ENCODE data around the gene GUCA2A. TPM values are rescaled to one million over a fixed set of nuclear protein-coding genes. Genes with fewer than 3 reads are reported as not detected.

GUCA2A gene
- total and polyA plus RNA-seq, 9 of the 15 experiments (the other 6 are each of a cell fraction or from before 2014, with no cell fraction given), result not detected

GRCh38 chr1:42136466-42136865 is 28.1 kb downstream of the GUCA2A start:
- no peak overlapping the region for H3K27ac ChIP-seq (ENCODE audit: extremely low read depth, low read depth, low read length)
- H3K4me3 ChIP-seq, result no peak overlapping the region
- H3K9ac ChIP-seq (ENCODE audit: insufficient read depth in 1 of 2, low read depth in 2 of 2, low read length in 2 of 2), result no peak overlapping the region
- DNase-seq (ENCODE audit: extremely low read depth in 1 of 4, low spot score in 3 of 4), result no peak
- intact Hi-C loops (cut with micrococcal nuclease), result loop anchor here (10.0 kb wide), 1 partner anchor 322 kb away; no protein-coding TSS in a partner anchor
- no TSS peak for BruUV-seq (replicated peaks)
- H3K36me3 ChIP-seq (ENCODE audit: control insufficient read depth, insufficient read depth, low read length), result no peaks in the 10 kb centered on the region
- H3K79me2 ChIP-seq (ENCODE audit: control insufficient read depth, insufficient read depth, low read length), result no peaks in the 10 kb centered on the region
- no peak overlapping the region for H3K4me2 ChIP-seq (ENCODE audit: insufficient read depth, low read length)
- H4K20me1 ChIP-seq (replicated peaks; ENCODE audit: control insufficient read depth, insufficient read depth, low read length), result no peaks in the 10 kb centered on the region
- no peaks in the 10 kb centered on the region for H3K9me3 ChIP-seq (replicated peaks; ENCODE audit: control insufficient read depth, insufficient read depth, low read depth, low read length)
- ChIA-PET CTCF (ENCODE audit: low intra/inter-chr PET ratio) (no interaction called here), POLR2A (no interaction called here)
- H3K4me1 ChIP-seq (replicated peaks in 1 of 2; ENCODE audit: control insufficient read depth in 2 of 2, insufficient read depth in 2 of 2, low read length in 2 of 2), result no peaks in the 10 kb centered on the region
- H3K9me1 ChIP-seq (ENCODE audit: control insufficient read depth, insufficient read depth, low read length), result no peaks in the 10 kb centered on the region
- H2AFZ ChIP-seq (ENCODE audit: low read depth, low read length), result no peak overlapping the region
- peaks cover 18 to 40% of the 10 kb centered on the region in 2 experiments; a peak in 4 of 5 replicates for H3K27me3 ChIP-seq (ENCODE audit: control insufficient read depth in 2 of 2, insufficient read depth in 2 of 2, low read length in 2 of 2)
- in situ Hi-C loops (cut with MboI), result loop anchor here (25.0 kb wide), 1 partner anchor 324 kb away; no protein-coding TSS in a partner anchor
- ATAC-seq, result no peak
- FAIRE-seq, result no peak
- no peak for TF ChIP-seq ZNF695 (CRISPR knock-in tag; IDR thresholded peaks at IDR 0.05)
- TF ChIP-seq HIVEP1 (CRISPR knock-in tag; IDR thresholded peaks at IDR 0.05), result no peak
- TF ChIP-seq KDM4B (IDR thresholded peaks at IDR 0.05; ENCODE audit: borderline replicate concordance in 2 of 2, low read depth in 1 of 2), result no peak
- TF ChIP-seq MLLT1 (IDR thresholded peaks at IDR 0.05), result no peak
- TF ChIP-seq KLF6 (CRISPR knock-in tag; IDR thresholded peaks at IDR 0.05; ENCODE audit: borderline replicate concordance), result no peak
- no peak for TF ChIP-seq NR3C1 (CRISPR knock-in tag; IDR thresholded peaks at IDR 0.05)
- TF ChIP-seq REST (IDR thresholded peaks at IDR 0.05; ENCODE audit: borderline replicate concordance), result no peak
- no peak for TF ChIP-seq REST (CRISPR knock-in tag; IDR thresholded peaks at IDR 0.05; ENCODE audit: low read depth)
- TF ChIP-seq CREB1 (IDR thresholded peaks at IDR 0.05), result no peak
- TF ChIP-seq CREB1 (CRISPR knock-in tag; IDR thresholded peaks at IDR 0.05), result no peak
- no peak for TF ChIP-seq ZNF699 (CRISPR knock-in tag; IDR thresholded peaks at IDR 0.05; ENCODE audit: insufficient replicate concordance)
- TF ChIP-seq ZNF766 (CRISPR knock-in tag; conservative IDR thresholded peaks at IDR 0.05), result no peak
- TF ChIP-seq ZC3H11A (IDR thresholded peaks at IDR 0.05; ENCODE audit: low read depth, low read length), result no peak

Measured in K562 (cell line).